Measurements from ENCODE around the gene TAF3. TPM values are rescaled to one million over a fixed set of nuclear protein-coding genes. Genes with fewer than 3 reads are reported as not detected.

Gene TAF3
- total and polyA plus RNA-seq, 12 donors, result 3.6 to 14.9 (median 11.0) TPM

- TF ChIP-seq, protein P1, sequence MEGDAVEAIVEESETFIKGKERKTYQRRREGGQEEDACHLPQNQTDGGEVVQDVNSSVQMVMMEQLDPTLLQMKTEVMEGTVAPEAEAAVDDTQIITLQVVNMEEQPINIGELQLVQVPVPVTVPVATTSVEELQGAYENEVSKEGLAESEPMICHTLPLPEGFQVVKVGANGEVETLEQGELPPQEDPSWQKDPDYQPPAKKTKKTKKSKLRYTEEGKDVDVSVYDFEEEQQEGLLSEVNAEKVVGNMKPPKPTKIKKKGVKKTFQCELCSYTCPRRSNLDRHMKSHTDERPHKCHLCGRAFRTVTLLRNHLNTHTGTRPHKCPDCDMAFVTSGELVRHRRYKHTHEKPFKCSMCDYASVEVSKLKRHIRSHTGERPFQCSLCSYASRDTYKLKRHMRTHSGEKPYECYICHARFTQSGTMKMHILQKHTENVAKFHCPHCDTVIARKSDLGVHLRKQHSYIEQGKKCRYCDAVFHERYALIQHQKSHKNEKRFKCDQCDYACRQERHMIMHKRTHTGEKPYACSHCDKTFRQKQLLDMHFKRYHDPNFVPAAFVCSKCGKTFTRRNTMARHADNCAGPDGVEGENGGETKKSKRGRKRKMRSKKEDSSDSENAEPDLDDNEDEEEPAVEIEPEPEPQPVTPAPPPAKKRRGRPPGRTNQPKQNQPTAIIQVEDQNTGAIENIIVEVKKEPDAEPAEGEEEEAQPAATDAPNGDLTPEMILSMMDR (IDR thresholded peaks at IDR 0.05), result no peak
- intact Hi-C loops (cut with DNase I), result no loop called here
- H3K27ac ChIP-seq, result no peak overlapping the region
- 87 to 90% methylated on average over 7 of the region's 7 CpGs for WGBS, 2 donors
- no peaks in the 10 kb centered on the region for H3K9me3 ChIP-seq
- H3K4me1 ChIP-seq, result no peaks in the 10 kb centered on the region
- no peak overlapping the region for H3K4me3 ChIP-seq
- peaks cover 0 to 18% (median 0%) of the 10 kb centered on the region in 9 donors for H3K36me3 ChIP-seq
- no peak for DNase-seq
- no peaks in the 10 kb centered on the region for H3K27me3 ChIP-seq
- ATAC-seq, result no peak
Observed at GRCh38 chr10:7984896-7985295, 166.6 kb downstream of the TAF3 start.

DNA sequence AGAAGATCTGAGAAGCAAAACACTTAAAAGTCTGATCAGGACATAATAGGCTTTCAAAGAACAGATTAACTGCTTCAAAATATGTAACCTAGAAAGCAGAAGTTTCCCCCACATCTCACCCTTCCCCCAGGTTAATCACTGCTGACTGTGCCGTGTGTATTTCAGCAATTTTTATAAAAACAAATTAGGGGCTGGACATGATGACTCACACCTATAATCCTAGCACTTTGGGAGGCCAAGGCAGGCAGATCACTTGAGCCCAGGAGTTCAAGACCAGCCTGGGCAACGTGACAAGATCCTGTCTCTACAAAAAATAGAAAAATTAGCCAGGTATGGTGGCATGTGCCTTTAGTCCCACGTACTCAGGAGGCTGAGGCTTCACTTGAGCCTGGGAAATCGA lies 168.5 kb downstream of the TAF3 start:
- Histone ChIP-seq H3K4me1 (no peaks in the 10 kb centered on the region), H3K4me3 (no peak overlapping the region), H3K36me3 (peaks cover 0 to 18% (median 0%) of the 10 kb centered on the region in 9 donors), H3K27me3 (no peaks in the 10 kb centered on the region), H3K9me3 (no peaks in the 10 kb centered on the region), H3K27ac (no peak overlapping the region)
- TF ChIP-seq, protein P1 (IDR thresholded peaks at IDR 0.05), result no peak
- WGBS, 2 donors, result 91 to 93% methylated on average over 4 of the region's 4 CpGs
- intact Hi-C loops (cut with DNase I), result no loop called here
- DNase-seq (no peak), ATAC-seq (no peak)

DNA sequence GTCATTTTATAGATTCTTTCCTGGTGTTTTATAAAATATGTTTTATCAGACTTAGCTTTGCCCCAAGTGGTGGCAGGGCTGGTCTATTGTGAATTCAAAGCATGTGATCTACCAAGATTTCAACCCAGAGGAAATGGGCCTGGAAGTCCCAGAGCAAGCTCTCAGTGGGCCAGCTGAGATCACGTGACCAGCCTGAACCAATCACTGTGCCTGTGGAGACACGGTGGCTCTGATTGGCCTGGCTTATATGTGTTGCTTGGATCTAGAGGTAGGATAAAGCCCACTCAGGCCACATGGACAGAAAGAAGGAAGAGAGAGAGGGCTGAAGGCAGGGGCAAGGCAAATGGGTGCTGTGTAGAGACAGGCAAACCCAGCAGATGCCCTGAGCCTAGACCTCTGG lies 170.7 kb downstream of the TAF3 start:
- intact Hi-C loops (cut with DNase I), result no loop called here
- 96 to 98% methylated on average over 2 of the region's 2 CpGs for WGBS, 2 donors
- no peaks in the 10 kb centered on the region for H3K27me3 ChIP-seq
- DNase-seq, result no peak
- TF ChIP-seq, protein P1 (IDR thresholded peaks at IDR 0.05), result no peak
- no peak overlapping the region for H3K27ac ChIP-seq
- H3K9me3 ChIP-seq, result no peaks in the 10 kb centered on the region
- H3K4me1 ChIP-seq, result no peaks in the 10 kb centered on the region
- H3K4me3 ChIP-seq, result no peak overlapping the region
- peaks cover 0 to 11% (median 0%) of the 10 kb centered on the region in 9 donors for H3K36me3 ChIP-seq
- ATAC-seq, result no peak

DNA sequence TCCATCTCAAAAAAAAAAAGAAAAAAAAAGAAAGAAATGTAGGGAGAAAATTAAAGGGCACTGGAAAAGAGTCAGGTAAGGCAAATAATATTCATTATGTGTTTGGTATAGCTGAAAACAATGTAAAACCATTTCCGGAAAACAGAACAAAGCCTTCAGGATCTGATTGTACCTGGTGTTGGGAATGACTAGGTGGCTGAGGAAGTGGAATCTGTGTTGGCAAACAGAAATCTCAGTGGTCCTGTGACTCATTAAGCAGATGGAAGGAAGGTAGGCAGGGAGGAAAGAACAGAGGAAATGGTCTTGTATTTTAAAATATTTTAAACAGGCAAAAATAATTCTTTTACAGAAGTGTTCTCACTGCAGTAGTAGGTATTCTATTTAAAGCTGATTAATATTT lies 180.5 kb downstream of the TAF3 start:
- ATAC-seq, result no peak
- 90 to 100% methylated on average over 1 of the region's 1 CpG for WGBS, 2 donors
- H3K36me3 ChIP-seq, result no peaks in the 10 kb centered on the region
- no peaks in the 10 kb centered on the region for H3K27me3 ChIP-seq
- H3K27ac ChIP-seq, result no peak overlapping the region
- TF ChIP-seq, protein P1 (IDR thresholded peaks at IDR 0.05), result no peak
- no peak for DNase-seq
- H3K9me3 ChIP-seq, result peaks cover 0 to 33% (median 14%) of the 10 kb centered on the region in 11 donors
- intact Hi-C loops (cut with DNase I), result no loop called here
- H3K4me1 ChIP-seq, result no peaks in the 10 kb centered on the region
- H3K4me3 ChIP-seq, result no peak overlapping the region

All from heart right ventricle (tissue), 16 donors.